ENCODE results near the gene SNX20. TPM values are rescaled to one million over a fixed set of nuclear protein-coding genes. Genes with fewer than 3 reads are reported as not detected.

The SNX20 gene
- total and polyA plus RNA-seq, 10 of the 15 experiments (the other 5 are each of a cell fraction or from before 2014, with no cell fraction given): 4.6 to 30.8 (median 21.9) TPM

- DNase-seq (ENCODE audit: low read depth, low spot score) (no peak), FAIRE-seq (no peak), ATAC-seq (no peak)
- no peak overlapping the region for H2AFZ ChIP-seq (ENCODE audit: control insufficient read depth, low read depth, low read length)
- RAD21 ChIA-PET (ENCODE audit: unreplicated experiment): interaction anchor here (1.0 to 1.2 kb wide), 4 partner anchors 20 to 433 kb away, joined by 3 to 6 read pairs (median 4); no protein-coding TSS in a partner anchor
- no peaks in the 10 kb centered on the region for H4K20me1 ChIP-seq (ENCODE audit: control insufficient read depth, insufficient read depth)
- H3K4me2 ChIP-seq (ENCODE audit: control insufficient read depth, insufficient read depth): no peak overlapping the region
- no peak overlapping the region for H3K4me3 ChIP-seq
- no peaks in the 10 kb centered on the region for H3K36me3 ChIP-seq (ENCODE audit: control insufficient read depth in 2 of 2, insufficient read depth in 2 of 2, low read length in 1 of 2)
- in situ Hi-C loops (cut with MboI): no loop called here
- WGBS (ENCODE audit: insufficient coverage, insufficient replicate concordance, low lambda C conversion rate, missing lambda C conversion rate): 64% methylated on average over 5 of the region's 5 CpGs
- BruUV-seq (replicated peaks): no TSS peak
- CTCF ChIA-PET: interaction anchor here (0.9 to 1.6 kb wide), 7 partner anchors 22 to 787 kb away, joined by 3 to 9 read pairs (median 4); no protein-coding TSS in a partner anchor
- H3K27ac ChIP-seq (ENCODE audit: control insufficient read depth, insufficient read depth): no peak overlapping the region
- intact Hi-C loops (cut with micrococcal nuclease; ENCODE audit: unreplicated experiment): no loop called here
- POLR2A ChIA-PET: no interaction called here
- SMC1A ChIA-PET (ENCODE audit: uncharacterized antibody, unreplicated experiment): no interaction called here
- H3K9ac ChIP-seq (ENCODE audit: control insufficient read depth, insufficient read depth, low read length): no peak overlapping the region
- H3K4me1 ChIP-seq (ENCODE audit: control insufficient read depth, insufficient read depth, low read length): no peaks in the 10 kb centered on the region
- H3K27me3 ChIP-seq (replicated peaks in 1 of 2; ENCODE audit: control insufficient read depth in 2 of 2, insufficient read depth in 2 of 2, low read length in 1 of 2): no peaks in the 10 kb centered on the region; a peak in 2 of 4 replicates
- H3K9me3 ChIP-seq (replicated peaks; ENCODE audit: control insufficient read depth, insufficient read depth, low read length): no peaks in the 10 kb centered on the region
- TF ChIP-seq BMI1 (IDR thresholded peaks at IDR 0.05; ENCODE audit: borderline replicate concordance): no peak
- no peak for TF ChIP-seq LARP7 (IDR thresholded peaks at IDR 0.05)
- TF ChIP-seq SMAD1 (IDR thresholded peaks at IDR 0.05; ENCODE audit: low read depth, partially characterized antibody): no peak
- TF ChIP-seq, protein P1, sequence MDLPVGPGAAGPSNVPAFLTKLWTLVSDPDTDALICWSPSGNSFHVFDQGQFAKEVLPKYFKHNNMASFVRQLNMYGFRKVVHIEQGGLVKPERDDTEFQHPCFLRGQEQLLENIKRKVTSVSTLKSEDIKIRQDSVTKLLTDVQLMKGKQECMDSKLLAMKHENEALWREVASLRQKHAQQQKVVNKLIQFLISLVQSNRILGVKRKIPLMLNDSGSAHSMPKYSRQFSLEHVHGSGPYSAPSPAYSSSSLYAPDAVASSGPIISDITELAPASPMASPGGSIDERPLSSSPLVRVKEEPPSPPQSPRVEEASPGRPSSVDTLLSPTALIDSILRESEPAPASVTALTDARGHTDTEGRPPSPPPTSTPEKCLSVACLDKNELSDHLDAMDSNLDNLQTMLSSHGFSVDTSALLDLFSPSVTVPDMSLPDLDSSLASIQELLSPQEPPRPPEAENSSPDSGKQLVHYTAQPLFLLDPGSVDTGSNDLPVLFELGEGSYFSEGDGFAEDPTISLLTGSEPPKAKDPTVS (IDR thresholded peaks at IDR 0.05; ENCODE audit: low read depth, low read length): no peak
- H3K79me2 ChIP-seq (ENCODE audit: control insufficient read depth, insufficient read depth, low read length): no peaks in the 10 kb centered on the region
These were observed 36.9 kb downstream of the SNX20 start for GRCh38 chr16:50644245-50644644.

DNA sequence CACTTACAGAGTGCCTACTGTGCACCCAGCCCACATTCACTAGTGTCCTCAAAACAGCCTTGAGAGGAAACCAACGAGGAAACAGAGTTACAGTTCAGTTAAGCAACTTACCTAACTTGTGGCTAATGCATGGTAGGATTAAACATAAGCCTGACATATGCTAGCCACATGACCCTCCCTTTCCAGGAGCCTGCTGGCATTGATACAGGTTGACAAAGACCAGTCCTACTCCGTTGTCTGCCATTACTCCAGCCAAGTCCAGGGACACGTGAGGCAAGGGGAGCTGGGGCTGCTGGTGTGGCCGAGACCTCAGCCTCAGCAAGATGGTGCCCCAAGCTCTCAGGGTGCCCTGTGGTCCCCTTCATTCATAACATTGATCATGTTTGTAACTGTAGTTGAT is 37.9 kb downstream of the SNX20 start:
- POLR2A ChIA-PET: no interaction called here
- H3K9ac ChIP-seq (ENCODE audit: control insufficient read depth, insufficient read depth, low read length): no peak overlapping the region
- no peak overlapping the region for H3K4me3 ChIP-seq
- H3K4me1 ChIP-seq (ENCODE audit: control insufficient read depth, insufficient read depth, low read length): no peaks in the 10 kb centered on the region
- H3K27ac ChIP-seq (ENCODE audit: control insufficient read depth, insufficient read depth): no peak overlapping the region
- no peak overlapping the region for H2AFZ ChIP-seq (ENCODE audit: control insufficient read depth, low read depth, low read length)
- H3K9me3 ChIP-seq (replicated peaks; ENCODE audit: control insufficient read depth, insufficient read depth, low read length): no peaks in the 10 kb centered on the region
- no peak for DNase-seq (ENCODE audit: low read depth, low spot score)
- RAD21 ChIA-PET (ENCODE audit: unreplicated experiment): no interaction called here
- intact Hi-C loops (cut with micrococcal nuclease; ENCODE audit: unreplicated experiment) (no loop called here), in situ Hi-C loops (cut with MboI) (no loop called here)
- ATAC-seq: no peak
- CTCF ChIA-PET: interaction anchor here (1.0 to 2.3 kb wide), 4 partner anchors 22 to 287 kb away, joined by 3 to 8 read pairs (median 4); no protein-coding TSS in a partner anchor
- no peak for FAIRE-seq
- WGBS (ENCODE audit: insufficient coverage, insufficient replicate concordance, low lambda C conversion rate, missing lambda C conversion rate): 0% methylated on average over 4 of the region's 4 CpGs
- H3K4me2 ChIP-seq (ENCODE audit: control insufficient read depth, insufficient read depth): no peak overlapping the region
- no peaks in the 10 kb centered on the region for H4K20me1 ChIP-seq (ENCODE audit: control insufficient read depth, insufficient read depth)
- H3K36me3 ChIP-seq (ENCODE audit: control insufficient read depth in 2 of 2, insufficient read depth in 2 of 2, low read length in 1 of 2): no peaks in the 10 kb centered on the region
- SMC1A ChIA-PET (ENCODE audit: uncharacterized antibody, unreplicated experiment): interaction anchor here (1.6 kb wide), 1 partner anchor 24 kb away, joined by 3 read pairs; no protein-coding TSS in a partner anchor
- H3K27me3 ChIP-seq (replicated peaks in 1 of 2; ENCODE audit: control insufficient read depth in 2 of 2, insufficient read depth in 2 of 2, low read length in 1 of 2): no peaks in the 10 kb centered on the region; a peak in 2 of 4 replicates
- no TSS peak for BruUV-seq (replicated peaks)
- no peaks in the 10 kb centered on the region for H3K79me2 ChIP-seq (ENCODE audit: control insufficient read depth, insufficient read depth, low read length)
- TF ChIP-seq KDM1A (IDR thresholded peaks at IDR 0.05; ENCODE audit: borderline replicate concordance) (no peak), TCF7 (IDR thresholded peaks at IDR 0.05; ENCODE audit: borderline replicate concordance) (no peak), ZNF24 (IDR thresholded peaks at IDR 0.05) (no peak), STAT3 (IDR thresholded peaks at IDR 0.05; ENCODE audit: low read depth, low read length) (no peak), BCLAF1 (IDR thresholded peaks at IDR 0.05) (no peak)
- TF ChIP-seq, protein P2, sequence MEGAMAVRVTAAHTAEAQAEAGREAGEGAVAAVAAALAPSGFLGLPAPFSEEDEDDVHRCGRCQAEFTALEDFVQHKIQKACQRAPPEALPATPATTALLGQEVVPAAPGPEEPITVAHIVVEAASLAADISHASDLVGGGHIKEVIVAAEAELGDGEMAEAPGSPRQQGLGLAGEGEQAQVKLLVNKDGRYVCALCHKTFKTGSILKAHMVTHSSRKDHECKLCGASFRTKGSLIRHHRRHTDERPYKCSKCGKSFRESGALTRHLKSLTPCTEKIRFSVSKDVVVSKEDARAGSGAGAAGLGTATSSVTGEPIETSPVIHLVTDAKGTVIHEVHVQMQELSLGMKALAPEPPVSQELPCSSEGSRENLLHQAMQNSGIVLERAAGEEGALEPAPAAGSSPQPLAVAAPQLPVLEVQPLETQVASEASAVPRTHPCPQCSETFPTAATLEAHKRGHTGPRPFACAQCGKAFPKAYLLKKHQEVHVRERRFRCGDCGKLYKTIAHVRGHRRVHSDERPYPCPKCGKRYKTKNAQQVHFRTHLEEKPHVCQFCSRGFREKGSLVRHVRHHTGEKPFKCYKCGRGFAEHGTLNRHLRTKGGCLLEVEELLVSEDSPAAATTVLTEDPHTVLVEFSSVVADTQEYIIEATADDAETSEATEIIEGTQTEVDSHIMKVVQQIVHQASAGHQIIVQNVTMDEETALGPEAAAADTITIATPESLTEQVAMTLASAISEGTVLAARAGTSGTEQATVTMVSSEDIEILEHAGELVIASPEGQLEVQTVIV (IDR thresholded peaks at IDR 0.05; ENCODE audit: borderline replicate concordance, partially characterized antibody): no peak

All from GM12878 (cell line).